Suppressor macrophage treated with lipopolysaccharide for 4 hours (primary cell): ENCODE results near the gene BCAS3.
"Not testable (repeated sequence)": the region's sequence is repeated elsewhere in the genome, so short reads cannot be mapped to it uniquely, and the experiment has no call there.

Experiments used
- DNase-seq: peaks from one replicate; pipeline ENCODE4 v3.0.0-alpha.2; 2020

The BCAS3 gene

GRCh38 chr17:60947543-60947942 lies 269.9 kb downstream of the BCAS3 start:
- DNase-seq = no peak

- DNase-seq = no peak
These were observed 275.1 kb downstream of the BCAS3 start for GRCh38 chr17:60952747-60953146.

- DNase-seq = peak; percentile 16
These were observed 281.4 kb downstream of the BCAS3 start for GRCh38 chr17:60959011-60959410.

GRCh38 chr17:60959696-60960095 lies 282.0 kb downstream of the BCAS3 start:
- peak; percentile 3 for DNase-seq

GRCh38 chr17:60960398-60961065 lies 282.9 kb downstream of the BCAS3 start:
- no peak for DNase-seq

GRCh38 chr17:60964160-60964559 lies 286.5 kb downstream of the BCAS3 start:
- no peak for DNase-seq

GRCh38 chr17:60968266-60968665 lies 290.6 kb downstream of the BCAS3 start:
- DNase-seq = no peak

- DNase-seq = no peak
These were observed 291.9 kb downstream of the BCAS3 start for GRCh38 chr17:60969500-60970037.

- DNase-seq = no peak
These were observed 293.1 kb downstream of the BCAS3 start for GRCh38 chr17:60970741-60971140.

- DNase-seq = peak; percentile 25
These were observed 294.1 kb downstream of the BCAS3 start for GRCh38 chr17:60971515-60972369.

- DNase-seq = not testable (repeated sequence)
These were observed 299.2 kb downstream of the BCAS3 start for GRCh38 chr17:60976861-60977260.

GRCh38 chr17:60989379-60989778 lies 311.7 kb downstream of the BCAS3 start:
- DNase-seq = no peak

- DNase-seq = no peak
These were observed 312.2 kb downstream of the BCAS3 start for GRCh38 chr17:60989846-60990245.

- DNase-seq = no peak
These were observed 315.8 kb downstream of the BCAS3 start for GRCh38 chr17:60993497-60993896.

GRCh38 chr17:60995680-60996079 lies 318.0 kb downstream of the BCAS3 start:
- no peak for DNase-seq

- DNase-seq = no peak
These were observed 323.3 kb downstream of the BCAS3 start for GRCh38 chr17:61000911-61001310.

GRCh38 chr17:61002316-61002736 lies 324.7 kb downstream of the BCAS3 start:
- DNase-seq = peak; percentile 57

GRCh38 chr17:61005358-61005757 lies 327.7 kb downstream of the BCAS3 start:
- DNase-seq = no peak

- DNase-seq = not testable (repeated sequence)
These were observed 328.3 kb downstream of the BCAS3 start for GRCh38 chr17:61005958-61006357.

GRCh38 chr17:61007980-61008379 lies 330.3 kb downstream of the BCAS3 start:
- no peak for DNase-seq

GRCh38 chr17:61009663-61010062 lies 332.0 kb downstream of the BCAS3 start:
- no peak for DNase-seq

GRCh38 chr17:61010661-61011170 lies 333.1 kb downstream of the BCAS3 start:
- no peak for DNase-seq

- no peak for DNase-seq
These were observed 333.6 kb downstream of the BCAS3 start for GRCh38 chr17:61011251-61011650.

- DNase-seq = no peak
These were observed 338.3 kb downstream of the BCAS3 start for GRCh38 chr17:61015966-61016365.
